ENCODE results near the gene TM2D1. TPM values are rescaled to one million over a fixed set of nuclear protein-coding genes. Genes with fewer than 3 reads are reported as not detected.
A peak's percentile ranks its signal among the peaks of the same experiment; 100 is the strongest.
"Not testable (repeated sequence)": the region's sequence is repeated elsewhere in the genome, so short reads cannot be mapped to it uniquely, and the experiment has no call there.

The TM2D1 gene
- polyA plus RNA-seq (2014; cell fraction: cytosol; rRNA removed) = 53.1 and 74.9 TPM in 2 replicates
- 28.8 and 45.3 TPM in 2 replicates for polyA plus RNA-seq (2014; cell fraction: nucleus; rRNA removed)

DNA sequence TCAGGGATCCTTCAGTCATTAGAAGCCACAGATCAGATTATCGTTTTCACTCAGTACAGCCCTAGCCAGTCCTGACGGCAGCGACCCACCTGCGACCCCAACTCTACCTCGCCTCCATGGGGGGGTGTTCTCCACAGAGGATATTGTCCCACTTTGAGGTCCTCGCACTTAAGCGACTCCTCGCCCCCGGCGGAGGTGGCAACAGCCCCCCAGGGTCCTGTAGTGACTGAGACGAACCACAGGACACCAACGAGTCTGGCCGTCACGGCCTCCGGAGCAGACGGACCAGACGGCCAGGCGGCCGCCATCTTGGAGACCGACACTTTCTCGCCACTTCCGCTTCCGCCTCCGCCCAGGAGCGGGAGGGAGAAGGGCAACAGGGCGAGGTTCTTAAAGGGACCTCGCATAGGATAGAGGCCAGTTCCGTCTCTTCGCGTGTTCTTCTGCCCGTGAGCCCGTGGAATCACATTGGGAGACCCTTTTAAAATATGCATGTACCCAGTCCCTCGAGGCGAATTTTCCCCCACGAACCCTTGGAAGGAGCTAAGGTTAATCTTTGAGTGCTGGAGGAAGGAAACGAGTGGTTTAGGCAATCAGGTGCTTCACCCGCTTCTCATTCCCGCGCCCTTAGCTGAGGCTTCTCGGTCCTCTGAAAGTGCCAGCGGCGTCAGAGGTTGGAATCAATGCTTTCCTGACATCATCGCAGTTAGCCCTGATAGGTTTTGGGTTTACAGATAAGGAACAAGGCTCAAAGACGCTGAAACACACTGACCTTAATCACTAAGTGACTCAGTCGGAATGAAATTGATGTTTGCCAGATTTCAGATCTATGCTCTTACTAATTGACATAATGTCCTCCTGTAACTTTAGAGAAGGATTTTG, at the start of gene TM2D1:
TM2D1 (minus strand) TSS at position 329 of the 882 bp plus-strand sequence; CDS start at position 308, 21 bp downstream.
- DNase-seq (ENCODE audit: low spot score) = peak; percentile 91

DNA sequence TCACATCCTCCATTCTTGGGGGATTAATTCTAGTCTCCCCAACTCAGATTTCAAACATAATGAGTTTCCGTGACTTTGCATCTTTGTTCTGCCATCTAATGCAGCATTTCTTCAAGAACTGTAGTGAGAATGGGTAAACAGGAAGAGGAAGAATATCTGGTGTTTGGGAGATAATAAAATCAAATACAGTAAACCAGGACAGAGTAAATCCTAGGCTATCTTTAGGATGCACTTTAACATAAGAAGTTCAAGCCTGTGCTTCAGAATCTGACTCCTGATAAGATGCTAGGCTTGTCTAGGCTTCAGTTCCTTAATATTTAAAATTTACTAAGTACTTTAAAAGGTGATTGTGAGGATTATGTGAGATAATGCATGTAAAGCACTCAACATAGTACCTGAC, 45.2 kb upstream of the TM2D1 start:
- DNase-seq (ENCODE audit: low spot score) = no peak

DNA sequence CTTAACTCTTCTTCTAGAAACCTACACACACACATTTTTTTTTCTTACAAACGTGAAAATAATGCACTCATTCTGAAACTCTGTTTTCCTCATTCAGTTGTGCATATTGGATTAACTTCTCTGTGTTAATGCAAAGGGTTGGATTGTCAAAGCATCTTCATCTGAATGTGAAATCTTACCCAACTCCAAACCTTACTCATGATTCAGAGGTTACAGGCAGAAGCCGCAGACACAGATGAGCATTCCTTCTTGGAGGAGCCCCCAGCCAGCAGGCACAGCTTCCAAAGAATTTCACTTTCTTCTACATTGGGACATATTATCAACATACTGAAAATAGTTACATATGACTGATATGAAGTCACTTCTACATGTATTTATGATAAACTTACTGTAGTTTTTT, 33.0 kb upstream of the TM2D1 start:
- no peak for DNase-seq (ENCODE audit: low spot score)

DNA sequence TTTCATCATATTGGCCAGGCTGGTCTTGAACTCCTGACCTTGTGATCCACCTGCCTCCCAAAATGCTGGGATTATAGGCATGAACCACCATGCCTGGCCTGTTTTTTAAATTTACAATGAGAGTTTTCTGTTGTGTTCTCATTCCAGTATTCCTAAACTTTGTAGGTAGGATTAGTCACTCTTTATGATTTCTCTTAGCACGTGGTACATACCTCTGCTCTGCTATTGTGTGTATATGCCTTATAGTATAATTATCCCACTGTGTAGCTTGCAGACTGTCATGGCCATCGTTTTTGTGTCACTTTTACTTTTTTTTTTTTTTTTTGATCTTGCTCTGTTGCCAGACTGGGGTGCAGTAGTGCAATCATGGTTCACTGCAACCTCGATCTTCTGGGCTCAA, 31.8 kb upstream of the TM2D1 start:
- no peak for DNase-seq (ENCODE audit: low spot score)

DNA sequence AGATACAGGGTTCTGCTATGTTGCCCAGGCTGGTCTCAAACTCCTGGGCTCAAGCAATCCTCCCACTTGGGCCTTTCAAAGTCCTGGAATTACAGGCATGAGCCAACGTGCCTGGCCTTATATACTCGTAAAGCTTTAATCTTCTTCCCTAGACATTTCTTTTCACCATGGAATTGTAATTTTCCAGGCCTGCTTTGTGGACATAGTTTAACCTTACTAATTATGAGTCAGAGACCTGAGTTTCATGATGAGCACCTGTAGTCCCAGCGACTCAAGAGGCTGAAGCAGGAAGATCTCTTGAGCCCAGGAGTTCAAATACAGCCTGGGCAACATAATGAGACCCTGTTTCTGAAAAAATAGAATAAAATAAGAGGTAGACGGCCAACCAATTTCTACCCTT, 29.6 kb upstream of the TM2D1 start:
- no peak for DNase-seq (ENCODE audit: low spot score)

DNA sequence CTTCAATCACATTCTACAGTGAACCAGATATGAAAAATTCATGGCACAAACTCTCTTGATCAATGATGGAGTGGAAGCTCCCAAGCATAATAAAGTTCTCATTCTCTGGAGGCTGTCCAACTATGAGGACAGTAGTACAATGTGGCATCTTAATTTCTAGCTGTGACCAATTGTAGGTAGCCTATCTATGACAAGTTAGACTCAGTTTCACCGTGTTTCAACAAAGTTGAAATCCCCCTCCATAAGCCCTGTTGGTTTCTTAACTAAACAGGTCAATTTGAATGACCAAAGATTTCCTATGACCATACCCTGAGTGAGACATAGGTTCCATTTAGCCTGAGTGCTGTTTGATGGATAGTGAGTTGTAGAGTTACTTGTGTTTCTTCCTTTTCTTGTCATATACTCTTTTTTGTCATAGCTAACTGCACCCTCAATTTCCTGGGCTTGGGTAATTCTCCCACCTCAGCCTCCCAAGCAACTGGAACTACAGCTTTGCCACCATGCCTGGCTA, 29.1 kb upstream of the TM2D1 start:
- no peak for DNase-seq (ENCODE audit: low spot score)

DNA sequence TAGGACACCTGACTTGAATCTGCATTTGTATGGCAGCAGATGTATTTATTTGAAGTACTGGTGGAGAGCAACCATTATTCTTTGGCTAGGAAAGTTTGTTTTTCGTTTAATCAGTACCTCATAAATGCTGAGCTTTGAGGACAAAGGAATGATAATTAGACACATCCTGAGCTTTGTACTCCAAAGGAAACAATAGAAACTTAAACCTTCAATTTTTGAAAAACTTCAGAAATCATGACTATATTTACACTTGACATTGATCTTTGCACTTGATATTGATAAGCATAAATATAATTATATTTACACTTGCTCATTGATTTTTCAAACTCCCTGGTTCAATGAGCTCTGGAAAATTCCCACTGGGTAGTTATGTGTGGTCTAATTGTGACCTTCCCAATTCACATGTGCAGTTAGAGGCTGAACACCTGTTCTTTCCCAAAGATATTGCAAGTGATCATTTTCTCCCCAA, 28.0 kb upstream of the TM2D1 start:
- no peak for DNase-seq (ENCODE audit: low spot score)

DNA sequence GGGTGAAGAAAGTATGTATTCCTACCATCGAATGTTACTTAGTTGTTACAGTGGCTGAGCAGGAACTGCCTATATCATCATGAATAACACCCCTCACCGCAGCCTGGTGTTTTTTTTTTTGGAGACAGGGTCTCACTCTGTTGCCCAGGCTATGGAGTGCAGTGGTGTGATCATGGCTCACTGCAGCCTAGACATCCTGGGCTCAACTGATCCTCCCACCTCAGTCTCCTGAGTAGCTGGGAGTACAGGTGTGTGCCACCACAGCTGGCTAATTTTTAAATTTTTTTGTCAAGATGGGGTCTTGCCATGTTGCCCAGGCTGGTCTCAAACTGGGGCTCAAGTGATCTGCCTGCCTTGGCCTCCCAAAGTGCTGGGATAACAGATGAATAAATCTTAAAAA, 24.6 kb upstream of the TM2D1 start:
- no peak for DNase-seq (ENCODE audit: low spot score)

DNA sequence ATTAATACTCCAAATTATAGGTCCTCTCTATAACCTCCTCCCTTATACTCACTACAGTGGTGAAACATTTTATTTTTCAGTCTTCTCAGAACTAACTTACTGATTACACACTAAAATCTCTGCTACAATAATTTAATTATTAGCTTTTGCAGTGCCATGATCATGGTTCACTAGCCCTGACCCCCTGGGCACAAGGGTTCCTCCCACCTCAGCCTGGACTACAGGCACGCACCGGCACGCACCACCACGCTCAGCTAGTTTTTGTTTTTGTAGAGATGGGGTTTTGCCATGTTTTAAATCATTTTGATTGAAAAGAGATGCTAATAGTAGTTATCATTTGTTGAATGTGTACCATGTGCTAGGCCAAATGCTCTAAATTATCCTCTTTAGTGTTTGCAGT, 23.6 kb upstream of the TM2D1 start:
- no peak for DNase-seq (ENCODE audit: low spot score)

DNA sequence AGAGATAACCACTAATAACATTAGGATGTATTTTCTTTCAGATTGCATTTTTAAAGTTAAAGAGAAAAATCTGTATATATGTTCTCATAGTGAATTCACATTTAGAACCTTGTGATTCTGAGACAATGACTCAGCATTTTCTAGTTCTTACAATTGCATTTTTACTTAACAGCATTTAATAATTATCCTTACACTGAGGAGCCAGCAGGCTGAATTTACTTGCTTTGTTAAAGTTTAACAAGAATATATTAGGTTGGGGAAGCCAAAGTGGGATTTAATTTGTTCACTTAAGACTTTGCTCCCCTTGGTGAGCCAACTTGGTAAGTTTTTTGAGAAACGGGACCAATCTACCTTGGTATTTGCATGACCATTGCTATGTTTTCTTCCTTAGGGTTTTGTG, 21.9 kb upstream of the TM2D1 start:
- no peak for DNase-seq (ENCODE audit: low spot score)

DNA sequence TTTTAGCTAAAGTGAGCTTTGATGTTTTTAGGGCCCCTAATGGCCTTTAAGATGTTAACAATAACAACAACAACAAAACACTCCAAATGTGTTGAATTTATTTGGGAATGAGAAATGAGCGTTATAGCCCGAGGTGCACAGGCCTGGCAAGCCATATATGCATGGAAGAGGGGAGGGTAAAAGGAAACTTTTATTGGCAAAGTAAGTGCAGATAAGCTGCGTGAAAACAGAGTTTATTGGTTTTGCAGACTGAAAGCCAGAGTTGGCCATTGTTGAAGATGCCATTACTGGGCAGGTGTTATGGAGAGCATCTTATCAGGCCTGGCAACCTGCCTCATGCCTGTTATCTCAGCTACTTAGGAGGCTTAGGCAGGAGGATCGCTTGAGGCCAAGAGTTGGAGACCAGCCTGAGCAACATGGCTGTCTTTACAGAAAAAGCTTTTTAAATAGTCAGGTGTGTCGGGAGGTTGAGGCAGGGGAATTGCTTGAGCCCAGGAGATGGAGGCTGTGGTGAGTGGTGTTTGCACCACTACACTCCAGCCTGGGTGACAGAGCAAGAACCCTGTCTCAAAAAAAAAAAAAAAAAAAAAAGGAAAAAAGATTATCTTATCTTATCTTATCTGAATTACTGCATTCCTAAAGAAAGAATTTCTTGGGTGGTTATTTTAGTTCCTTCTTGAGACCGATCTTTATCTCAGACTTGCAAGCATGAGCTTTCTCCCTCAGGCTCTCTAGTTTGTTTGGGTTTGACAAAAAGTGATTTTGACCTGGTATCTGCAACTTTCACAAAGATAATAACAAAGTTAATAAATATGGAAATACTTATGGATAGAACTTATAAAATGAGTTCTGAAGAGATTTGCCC, 19.0 kb upstream of the TM2D1 start:
- no peak for DNase-seq (ENCODE audit: low spot score)

DNA sequence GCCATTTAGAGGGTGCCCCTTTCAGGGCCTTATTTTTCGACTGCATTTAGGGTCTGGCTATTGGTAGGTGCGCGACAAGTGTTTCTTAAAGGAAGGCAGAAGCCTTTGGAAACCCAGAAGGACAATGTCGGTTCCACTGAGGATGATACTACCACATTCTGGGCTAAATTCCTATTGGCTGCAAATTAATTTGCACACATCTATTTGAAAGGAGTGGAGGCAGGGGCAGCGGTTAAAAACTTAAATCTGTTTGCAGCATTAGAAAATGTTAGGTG, 18.4 kb upstream of the TM2D1 start:
- DNase-seq (ENCODE audit: low spot score) = no peak

DNA sequence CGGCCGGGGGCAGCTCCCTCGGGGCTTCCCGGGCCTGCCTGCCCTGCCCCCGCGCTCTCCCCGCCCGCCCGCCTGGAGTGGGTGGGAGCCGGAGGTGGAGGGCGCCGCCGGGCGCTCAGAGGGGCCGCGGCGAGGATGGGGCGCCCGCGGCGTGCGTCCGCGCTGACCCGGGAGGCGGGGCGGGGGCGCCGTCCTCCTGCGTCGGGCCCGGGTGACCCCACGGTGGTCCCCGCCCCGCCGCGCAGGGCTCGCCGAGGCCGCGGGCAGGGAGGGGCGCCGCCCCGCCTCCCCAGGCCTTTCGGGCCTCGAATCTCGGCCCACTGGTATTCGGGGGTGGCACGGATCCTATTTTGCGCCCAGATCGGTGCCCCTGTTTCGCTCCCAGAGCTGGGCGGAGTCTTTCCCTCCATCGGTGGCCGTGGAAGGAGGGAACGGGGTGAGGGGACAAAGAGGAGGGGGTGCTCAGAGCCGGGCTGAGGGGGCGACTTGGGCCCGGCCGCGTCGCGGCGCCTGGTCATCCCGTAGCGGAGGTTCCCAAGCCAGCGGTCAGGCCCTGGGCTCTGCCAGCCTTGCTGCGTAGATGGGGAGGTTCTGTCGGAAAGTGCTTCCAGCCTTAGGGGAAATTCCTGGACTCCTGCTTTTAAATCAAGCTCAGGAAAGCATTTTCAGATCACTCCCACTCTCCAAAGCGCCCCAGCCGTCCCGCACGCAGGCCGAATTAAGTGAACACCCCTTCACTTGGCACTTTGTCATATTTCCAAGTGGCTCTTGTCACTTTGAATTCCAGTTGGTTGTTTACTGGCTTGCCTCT, 17.9 kb upstream of the TM2D1 start:
- DNase-seq (ENCODE audit: low spot score) = peak; percentile 15

DNA sequence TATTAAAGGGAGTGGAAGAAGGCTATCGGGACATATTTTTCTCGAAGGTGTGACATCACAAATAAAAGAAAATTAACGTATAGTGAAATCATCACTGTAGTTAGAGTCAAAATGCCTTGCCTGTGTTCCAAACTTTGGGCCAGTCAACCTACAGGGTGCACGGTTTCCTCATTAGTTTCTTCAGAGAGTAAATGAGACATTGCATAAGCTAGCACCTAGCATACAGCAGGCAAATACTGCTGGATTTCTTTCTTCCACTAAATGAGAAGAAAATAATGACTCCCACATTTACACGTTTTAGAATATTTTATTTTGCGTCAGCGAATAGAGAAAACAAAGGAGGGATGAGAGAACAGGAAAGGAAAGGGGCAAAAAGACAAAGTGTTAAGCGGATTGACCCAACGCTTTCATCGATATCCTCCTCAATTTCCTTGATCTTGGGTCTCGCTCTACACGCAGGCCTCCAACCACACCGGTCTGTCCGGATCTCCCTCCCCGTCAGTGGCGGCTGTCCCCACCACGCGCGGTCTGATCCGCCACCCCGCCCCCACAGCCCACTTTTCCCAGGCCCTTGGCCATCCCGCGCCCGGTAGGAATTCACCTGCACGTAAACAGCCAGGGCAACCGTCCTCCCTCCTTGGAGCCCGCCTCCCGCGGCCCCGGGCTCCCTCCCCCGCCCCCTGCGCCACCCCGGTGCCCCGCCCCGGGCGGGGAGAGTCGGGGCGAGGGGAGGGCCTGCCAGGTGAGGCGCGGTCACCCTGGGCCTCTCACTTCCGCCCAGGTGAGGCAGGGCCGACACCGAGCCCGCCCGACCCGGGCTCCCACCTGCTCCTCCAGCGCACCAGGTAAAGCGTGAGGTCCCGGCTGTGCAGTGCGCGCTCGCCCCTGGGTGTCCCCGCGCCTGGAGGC, 17.0 kb upstream of the TM2D1 start, which contains the start of gene PATJ:
PATJ (plus strand) TSS at position 770 of the 909 bp plus-strand sequence. CDS start 20,413 bp downstream, outside the sequence.
- DNase-seq (ENCODE audit: low spot score) = peak; percentile 11

DNA sequence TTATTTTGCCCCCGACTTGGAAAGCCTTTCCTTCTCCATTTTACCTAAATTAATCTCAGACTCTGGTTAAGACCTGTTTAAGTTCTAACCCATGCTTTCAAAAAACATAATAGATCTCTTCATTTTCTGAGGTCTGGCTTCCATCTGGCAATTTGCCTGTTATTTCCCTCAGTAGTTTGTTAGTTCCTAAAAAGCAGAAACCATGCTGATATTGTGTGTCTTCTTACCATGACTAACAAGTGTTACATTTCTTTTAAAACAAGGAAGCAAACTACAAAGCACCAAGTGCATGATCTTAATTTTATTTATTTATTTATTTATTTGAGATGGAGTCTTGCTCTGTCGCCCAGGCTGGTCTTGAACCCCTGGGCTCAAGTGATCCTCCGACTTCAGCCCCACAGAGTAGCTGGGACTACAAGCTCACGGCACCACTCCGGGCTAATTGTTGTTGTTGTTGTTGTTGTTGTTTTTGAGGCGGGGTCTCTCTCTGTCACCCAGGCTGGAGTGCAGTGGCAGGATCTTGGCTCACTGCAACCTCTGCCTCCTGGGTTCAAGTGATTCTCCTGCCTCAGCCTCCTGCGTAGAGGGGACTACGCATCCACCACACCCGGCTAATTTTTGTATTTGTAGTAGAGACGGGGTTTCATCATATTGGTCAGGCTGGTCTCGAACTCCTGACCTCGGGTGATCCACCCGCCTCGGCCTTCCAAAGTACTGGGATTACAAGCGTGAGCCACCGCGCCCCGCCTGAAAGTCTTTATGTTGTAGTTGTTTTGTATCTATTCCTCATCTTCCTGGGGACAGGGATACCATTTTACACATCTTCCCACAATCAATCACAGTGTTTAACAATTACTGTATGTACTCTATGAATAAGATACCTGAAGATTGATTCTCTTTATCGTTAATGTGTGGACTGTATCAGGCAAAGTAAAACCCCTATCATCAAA, 16.1 kb upstream of the TM2D1 start:
- DNase-seq (ENCODE audit: low spot score) = no peak

DNA sequence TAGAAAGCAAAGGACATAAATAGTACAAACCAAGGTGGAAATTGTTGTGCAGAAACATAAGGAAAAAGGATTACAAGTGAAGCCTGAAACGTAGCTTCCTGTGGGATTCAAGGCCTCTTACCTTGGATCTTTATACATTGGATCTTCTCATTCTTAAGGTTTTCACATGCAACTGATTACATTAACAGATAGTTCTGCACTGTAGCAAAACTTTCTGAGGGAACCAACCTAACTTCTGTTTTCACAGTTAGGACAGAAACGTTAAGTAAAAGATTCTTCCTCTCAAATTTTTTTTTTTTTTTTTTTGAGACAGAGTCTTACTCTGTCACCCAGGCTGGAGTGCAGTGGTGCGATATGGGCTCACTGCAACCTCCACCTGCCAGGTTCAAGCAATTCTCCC, 7.8 kb upstream of the TM2D1 start:
- no peak for DNase-seq (ENCODE audit: low spot score)

DNA sequence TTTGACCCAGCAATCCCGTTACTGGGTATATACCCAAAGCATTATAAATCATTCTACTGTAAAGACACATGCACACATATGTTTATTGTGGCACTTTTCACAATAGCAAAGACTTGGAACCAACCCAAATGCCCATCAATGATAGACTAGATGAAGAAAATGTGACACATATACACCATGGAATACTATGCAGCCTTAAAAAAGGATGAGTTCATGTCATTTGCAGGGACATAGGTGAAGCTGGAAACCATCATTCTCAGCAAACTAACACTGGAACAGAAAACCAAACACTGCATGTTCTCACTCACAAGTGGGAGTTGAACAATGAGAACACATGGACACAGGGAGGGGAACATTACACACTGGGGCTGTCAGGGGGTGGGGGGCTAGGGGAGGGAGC, 5.7 kb upstream of the TM2D1 start:
- not testable (repeated sequence) for DNase-seq (ENCODE audit: low spot score)

DNA sequence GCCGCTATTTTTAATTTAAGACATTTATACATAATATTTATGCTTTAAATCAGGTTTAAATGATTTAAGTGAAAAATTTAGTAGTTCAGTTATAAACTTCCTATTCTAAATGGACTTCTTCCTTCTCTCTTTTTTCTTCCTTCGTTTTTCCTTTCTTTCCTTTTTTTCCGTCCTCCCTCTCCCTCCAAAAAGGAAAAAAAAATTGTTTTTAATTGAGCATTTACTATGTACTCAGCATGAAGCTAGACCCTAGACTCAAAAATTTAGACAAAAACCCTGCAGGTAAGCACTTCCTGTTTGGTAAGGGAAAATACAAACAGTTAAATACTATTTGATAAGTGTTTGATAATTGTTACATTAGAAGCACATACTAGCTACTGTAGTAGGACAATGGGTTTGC, 2.6 kb upstream of the TM2D1 start:
- DNase-seq (ENCODE audit: low spot score) = no peak

DNA sequence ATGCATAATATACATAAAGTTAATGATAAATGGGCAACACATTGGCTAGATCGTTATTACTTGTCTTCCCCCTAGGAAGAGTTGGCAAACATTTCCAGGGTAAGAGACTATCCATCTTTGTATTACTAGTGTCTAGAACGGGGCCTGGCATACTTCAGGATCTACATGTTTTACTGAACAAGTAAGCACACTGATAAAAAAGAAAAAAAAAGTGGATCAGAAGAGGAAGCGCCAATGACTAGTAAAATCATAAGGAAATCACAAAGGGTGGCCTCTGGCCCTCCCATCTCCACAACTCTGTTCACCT, 482 bp downstream of the TM2D1 start:
- no peak for DNase-seq (ENCODE audit: low spot score)

All from SK-N-DZ (cell line).